Right ventricle myocardium superior (tissue), 1 donor: ENCODE data around the gene UCHL5. TPM values are rescaled to one million over a fixed set of nuclear protein-coding genes. Genes with fewer than 3 reads are reported as not detected.
A peak's percentile ranks its signal among the peaks of the same experiment; 100 is the strongest.
"Not testable (repeated sequence)": the region's sequence is repeated elsewhere in the genome, so short reads cannot be mapped to it uniquely, and the experiment has no call there.

ENCODE experiments used
- ATAC-seq: fragments of 200-7000 bp; cut with Tn5 transposase; one replicate; pipeline ENCODE4 v1.9.1; 2020; ENCODE audit warnings: mild to moderate bottlenecking; ENCODE audit not compliant: poor library complexity
- DNase-seq: peaks from one replicate; pipeline ENCODE4 v3.0.0-alpha.2; 2020
- intact Hi-C: fragments of 100-400 bp; cut with DNase I; formaldehyde crosslinking; loops from one replicate; pipeline ENCODE4 v1.11.2; 2022
- total RNA-seq: library from RNA; stranded (reverse); fragmentation: NEBNext Ultra II Directional; extraction: Animal tissue kit (Norgen Biotek cat#: 25700); gene quantifications from one replicate; pipeline ENCODE4 v1.2.1, GENCODE V29; 2021
- donor health status: DM: no; HTN: yes; CAD: no; lungs with severe emphysema.

Gene UCHL5
- total RNA-seq, 1 donor from 2014 or later = 42.3 TPM

- intact Hi-C loops = loop anchor here (10.0 kb wide), 1 partner anchor 55 kb away; the partner anchor contains the start of gene CDC73
- ATAC-seq (no peak), DNase-seq (no peak)
Observed at GRCh38 chr1:193069748-193070385, 10.7 kb upstream of the UCHL5 start.

- no peak for DNase-seq
- intact Hi-C loops = loop anchor here (10.0 kb wide), 1 partner anchor 57 kb away; the partner anchor contains the start of gene CDC73
- no peak for ATAC-seq
Observed at GRCh38 chr1:193068013-193068412, 8.9 kb upstream of the UCHL5 start.

GRCh38 chr1:193066606-193067005 lies 7.4 kb upstream of the UCHL5 start:
- intact Hi-C loops = loop anchor here (10.0 kb wide), 1 partner anchor 58 kb away; the partner anchor contains the start of gene CDC73
- DNase-seq (no peak), ATAC-seq (no peak)

GRCh38 chr1:193065954-193066353 lies 6.8 kb upstream of the UCHL5 start:
- ATAC-seq = no peak
- DNase-seq = no peak
- intact Hi-C loops = loop anchor here (10.0 kb wide), 1 partner anchor 59 kb away; the partner anchor contains the start of gene CDC73

GRCh38 chr1:193062698-193063463 lies 3.7 kb upstream of the UCHL5 start:
- DNase-seq (no peak), ATAC-seq (no peak)
- intact Hi-C loops = loop anchor here (10.0 kb wide), 1 partner anchor 62 kb away; the partner anchor contains the start of gene CDC73

- intact Hi-C loops = loop anchor here (10.0 kb wide), 1 partner anchor 64 kb away; the partner anchor contains the start of gene CDC73
- ATAC-seq (no peak), DNase-seq (no peak)
Observed at GRCh38 chr1:193060938-193061337, 1.8 kb upstream of the UCHL5 start.

- ATAC-seq = no peak
- no peak for DNase-seq
- intact Hi-C loops = loop anchor here (10.0 kb wide), 1 partner anchor 64 kb away; the partner anchor contains the start of gene CDC73
Observed at GRCh38 chr1:193060406-193060805, 1.2 kb upstream of the UCHL5 start.

GRCh38 chr1:193060115-193060403 lies 899 bp upstream of the UCHL5 start:
- DNase-seq (no peak), ATAC-seq (no peak)
- intact Hi-C loops = loop anchor here (10.0 kb wide), 1 partner anchor 65 kb away; the partner anchor contains the start of gene CDC73

- DNase-seq (peak; percentile 53), ATAC-seq (peak; percentile 21)
- intact Hi-C loops = no loop called here
Observed at GRCh38 chr1:193058529-193059281, 455 bp downstream of the UCHL5 start.

- ATAC-seq (no peak), DNase-seq (no peak)
- intact Hi-C loops = no loop called here
Observed at GRCh38 chr1:193054169-193054675, 4.9 kb downstream of the UCHL5 start.

- DNase-seq, ATAC-seq, intact Hi-C loops: not testable (repeated sequence)
Observed at GRCh38 chr1:193048913-193049312, 10.2 kb downstream of the UCHL5 start.

GRCh38 chr1:193042766-193043691 lies 16.1 kb downstream of the UCHL5 start:
- peak; percentile 25 for ATAC-seq
- no peak for DNase-seq
- intact Hi-C loops = no loop called here

- no peak for DNase-seq
- no peak for ATAC-seq
- intact Hi-C loops = no loop called here
Observed at GRCh38 chr1:193040011-193040410, 19.1 kb downstream of the UCHL5 start.

GRCh38 chr1:193036337-193037047 lies 22.7 kb downstream of the UCHL5 start:
- DNase-seq (no peak), ATAC-seq (no peak)
- intact Hi-C loops = no loop called here

GRCh38 chr1:193033610-193034009 lies 25.6 kb downstream of the UCHL5 start:
- DNase-seq (no peak), ATAC-seq (no peak)
- intact Hi-C loops = no loop called here

GRCh38 chr1:193032643-193033427 lies 26.3 kb downstream of the UCHL5 start:
- intact Hi-C loops, ATAC-seq, DNase-seq: not testable (repeated sequence)

GRCh38 chr1:193031431-193031830 lies 27.7 kb downstream of the UCHL5 start:
- ATAC-seq = no peak
- DNase-seq = no peak
- intact Hi-C loops = no loop called here
